Duodenal mucosa (tissue), 2 donors: Measurements from ENCODE around the gene ZNF365.

Source experiments
- H3K27ac ChIP-seq: one replicate; pipeline ENCODE4 v1.7.0; 2013; ENCODE audit warnings: low read depth, low read length
- H3K27me3 ChIP-seq, 2 donors: one replicate each; pipeline ENCODE4 v1.7.0; 2013; ENCODE audit warnings: low read length in 2 of 2, control low read depth in 1 of 2; ENCODE audit not compliant: insufficient read depth in 2 of 2, control insufficient read depth in 1 of 2
- H3K36me3 ChIP-seq, 2 donors: one replicate each; pipeline ENCODE4 v1.7.0; 2013; ENCODE audit warnings: low read length in 2 of 2, control low read depth in 1 of 2; ENCODE audit not compliant: insufficient read depth in 2 of 2, control insufficient read depth in 1 of 2
- H3K4me1 ChIP-seq, 2 donors: one replicate each; pipeline ENCODE4 v1.7.0; 2013; ENCODE audit warnings: low read length in 2 of 2, control low read depth in 1 of 2; ENCODE audit not compliant: insufficient read depth in 2 of 2, control insufficient read depth in 1 of 2
- H3K4me3 ChIP-seq, 2 donors: one replicate each; pipeline ENCODE4 v1.7.0; 2013; ENCODE audit warnings: low read length in 2 of 2, low read depth in 1 of 2
- H3K9ac ChIP-seq, 2 donors: one replicate each; pipeline ENCODE4 v1.7.0; 2013; ENCODE audit warnings: low read length in 2 of 2, low read depth in 1 of 2
- H3K9me3 ChIP-seq, 2 donors: one replicate each; pipeline ENCODE4 v1.7.0; 2013; ENCODE audit warnings: low read length in 2 of 2, control low read depth in 1 of 2; ENCODE audit not compliant: control insufficient read depth in 1 of 2

The ZNF365 gene

GRCh38 chr10:62442006-62442405, 67.8 kb downstream of the ZNF365 start:
- Histone ChIP-seq H3K27me3 (no peaks in the 10 kb centered on the region), H3K36me3 (no peaks in the 10 kb centered on the region), H3K9ac (no peak overlapping the region), H3K27ac (no peak overlapping the region), H3K9me3 (no peaks in the 10 kb centered on the region), H3K4me3 (no peak overlapping the region), H3K4me1 (no peaks in the 10 kb centered on the region)

GRCh38 chr10:62442894-62443669, 68.9 kb downstream of the ZNF365 start:
- no peaks in the 10 kb centered on the region for H3K4me1 ChIP-seq
- H3K27me3 ChIP-seq, result no peaks in the 10 kb centered on the region
- no peaks in the 10 kb centered on the region for H3K9me3 ChIP-seq
- H3K9ac ChIP-seq, result no peak overlapping the region
- no peak overlapping the region for H3K27ac ChIP-seq
- no peak overlapping the region for H3K4me3 ChIP-seq
- H3K36me3 ChIP-seq, result no peaks in the 10 kb centered on the region

GRCh38 chr10:62443866-62444265, 69.7 kb downstream of the ZNF365 start:
- Histone ChIP-seq H3K27ac (no peak overlapping the region), H3K36me3 (no peaks in the 10 kb centered on the region), H3K4me3 (no peak overlapping the region), H3K9ac (no peak overlapping the region), H3K4me1 (no peaks in the 10 kb centered on the region), H3K27me3 (no peaks in the 10 kb centered on the region), H3K9me3 (no peaks in the 10 kb centered on the region)

GRCh38 chr10:62446627-62447026, 72.5 kb downstream of the ZNF365 start:
- no peaks in the 10 kb centered on the region for H3K27me3 ChIP-seq
- no peaks in the 10 kb centered on the region for H3K9me3 ChIP-seq
- no peak overlapping the region for H3K9ac ChIP-seq
- no peaks in the 10 kb centered on the region for H3K36me3 ChIP-seq
- no peak overlapping the region for H3K27ac ChIP-seq
- no peak overlapping the region for H3K4me3 ChIP-seq
- no peaks in the 10 kb centered on the region for H3K4me1 ChIP-seq

GRCh38 chr10:62450912-62451610, 76.9 kb downstream of the ZNF365 start:
- Histone ChIP-seq H3K27me3 (no peaks in the 10 kb centered on the region), H3K27ac (no peak overlapping the region), H3K4me1 (no peaks in the 10 kb centered on the region), H3K9ac (no peak overlapping the region), H3K4me3 (no peak overlapping the region), H3K36me3 (no peaks in the 10 kb centered on the region), H3K9me3 (no peaks in the 10 kb centered on the region)

GRCh38 chr10:62451611-62451975, 77.4 kb downstream of the ZNF365 start:
- H3K9me3 ChIP-seq, result no peaks in the 10 kb centered on the region
- no peak overlapping the region for H3K4me3 ChIP-seq
- no peaks in the 10 kb centered on the region for H3K36me3 ChIP-seq
- H3K27me3 ChIP-seq, result no peaks in the 10 kb centered on the region
- H3K4me1 ChIP-seq, result no peaks in the 10 kb centered on the region
- H3K9ac ChIP-seq, result no peak overlapping the region
- no peak overlapping the region for H3K27ac ChIP-seq
